Heart left ventricle (tissue), 16 donors: ENCODE data around the gene PLEKHD1. TPM values are rescaled to one million over a fixed set of nuclear protein-coding genes. Genes with fewer than 3 reads are reported as not detected.
A peak's percentile ranks its signal among the peaks of the same experiment; 100 is the strongest.

Source experiments
- ATAC-seq, 4 donors: fragments of 200-7000 bp; cut with Tn5 transposase; one replicate each; pipeline ENCODE4 v1.9.1; 2020 to 2022; ENCODE audit warnings: moderate library complexity in 4 of 4, mild to moderate bottlenecking in 3 of 4, moderate number of reproducible peaks in 1 of 4
- DNase-seq, 5 donors: peaks; one replicate each; pipeline ENCODE4 v3.0.0-alpha.2; 2020
- H3K27ac ChIP-seq, 12 donors: fragments of 200-600 bp; sonication (generic) in 4 of 12; one replicate each; pipeline versions ENCODE4 v1.5.0 to v1.8.0; 2016 to 2022; ENCODE audit warnings: mild to moderate bottlenecking in 2 of 12
- H3K27me3 ChIP-seq, 9 donors: fragments of 200-600 bp; sonication (generic) in 2 of 9; one replicate each; pipeline versions ENCODE4 v1.5.1 to v1.8.0; 2016 to 2022; ENCODE audit warnings: mild to moderate bottlenecking in 3 of 9
- H3K36me3 ChIP-seq, 9 donors: fragments of 200-600 bp; sonication (generic) in 2 of 9; one replicate each; pipeline versions ENCODE4 v1.5.0 to v1.8.0; 2018 to 2022; ENCODE audit warnings: mild to moderate bottlenecking in 2 of 9
- H3K4me1 ChIP-seq, 12 donors: fragments of 200-600 bp; sonication (generic) in 4 of 12; one replicate each; pipeline versions ENCODE4 v1.5.0 to v1.8.0; 2016 to 2022; ENCODE audit warnings: mild to moderate bottlenecking in 3 of 12
- H3K4me3 ChIP-seq, 12 donors: fragments of 200-600 bp; sonication (generic) in 4 of 12; one replicate each; pipeline versions ENCODE4 v1.5.0 to v1.8.0; 2017 to 2022; ENCODE audit warnings: mild to moderate bottlenecking in 9 of 12, moderate library complexity in 4 of 12
- H3K9me3 ChIP-seq, 12 donors: fragments of 200-600 bp; sonication (generic) in 4 of 12; one replicate each; pipeline versions ENCODE4 v1.5.0 to v1.8.0; 2016 to 2022; ENCODE audit warnings: mild to moderate bottlenecking in 1 of 12
- CTCF ChIP-seq, 12 donors: fragments of 200-600 bp; sonication (generic) in 4 of 12; IDR thresholded peaks; one replicate each; pipeline versions ENCODE4 v1.5.0 to v1.8.0; 2018 to 2022; ENCODE audit warnings: antibody characterized with exemption in 12 of 12, mild to moderate bottlenecking in 5 of 12
- POLR2A ChIP-seq, 2 donors: fragments of 450-650 bp; IDR thresholded peaks; one replicate each; pipeline ENCODE4 v1.6.1; 2017; ENCODE audit warnings: antibody characterized with exemption in 2 of 2, mild to moderate bottlenecking in 2 of 2, moderate library complexity in 2 of 2
- WGBS, 4 donors: extraction: QIAGEN DNeasy Blood & Tissue Kit in 2 of 4; methylation state at CpG; one replicate each; pipeline versions ENCODE4 v1.1.5 to v1.1.7; 2013 to 2018; 5-methylcytosine and 5-hydroxymethylcytosine counted together
- intact Hi-C, 10 donors: fragments of 100-400 bp; cut with DNase I; formaldehyde crosslinking; loops; one replicate each; pipeline versions ENCODE4 v1.11.1 to v1.14.2; 2022
- polyA plus RNA-seq, 2 donors: library from polyadenylated mRNA; stranded (reverse); fragments of 200-250 nt; gene quantifications; one replicate each; pipeline ENCODE4 v1.2.3, GENCODE V29; 2013
- total RNA-seq, 9 donors: library from RNA; depleted of rRNA in 2 of 9; stranded (reverse); fragments of >200 nt in 2 of 9; fragmentation: NEBNext Ultra II Directional in 3 of 9; extraction: Animal tissue kit (Norgen Biotek cat#: 25700) in 3 of 9; gene quantifications; one replicate each; pipeline versions ENCODE4 v1.1.0 to v1.2.4, GENCODE V29; 2016 to 2023
- donor health status: ischemic (EF 13 %, LVEDD 7.1; RV severe dilation, severe dysfunction).
- donor health status: healthy with polysubstance abuse.
- donor health status: DM: no; HTN: yes; CAD: no.
- donor health status: DM: no; HTN: no; CAD: no.
- donor health status: ischemic (EF 25% LVEDD 6.9; RV normal size, moderate dysfunction).
- donor health status: ischemic (EF 25% LVEDD 5.7; RV mildly dilated, moderate dysfunction).
- donor health status: healthy.
- donor health status: DM: yes; HTN: yes; CAD: no.
- donor health status: ischemic (EF 35%, LVEDD 5.7; RV mildly dilated, moderate dysfunction).
- donor health status: nonischemic (EF 11% LVEDD 7.7; RV severe dilation, severe dysfunction).
- donor health status: DM: yes; HTN: yes; CAD: no.
- donor health status: PGD.
- donor health status: ischemic (EF 29% LVEDD 5.4; RV normal size, mild dysfunction).
- donor health status: nonischemic (EF 23%, LVEDD 6.1; RV moderate dilation, normal function).

Gene PLEKHD1
- total and polyA plus RNA-seq, 11 donors: 0.04 to 0.45 (median 0.12) TPM; not detected in 4

GRCh38 chr14:69543341-69544115 lies 59.0 kb downstream of the PLEKHD1 start:
- ATAC-seq: peak in 3 of 4 donors; percentile 50 to 67 (median 64)
- Histone ChIP-seq H3K4me1 (peaks cover 0 to 18% (median 0%) of the 10 kb centered on the region in 12 donors), H3K36me3 (no peaks in the 10 kb centered on the region), H3K27ac (no peak overlapping the region), H3K27me3 (peaks cover 0 to 21% (median 12%) of the 10 kb centered on the region in 9 donors), H3K9me3 (no peaks in the 10 kb centered on the region), H3K4me3 (no peak overlapping the region)
- WGBS, 4 donors: 45 to 59% (median 57%) methylated on average over 12 of the region's 12 CpGs
- intact Hi-C loops: no loop called here
- peak in 2 of 5 donors; percentile 40 to 67 for DNase-seq
- TF ChIP-seq CTCF (IDR thresholded peaks at IDR 0.05): no peak
- TF ChIP-seq POLR2A (IDR thresholded peaks at IDR 0.05): no peak

- H3K27me3 ChIP-seq: peaks cover 3 to 57% (median 20%) of the 10 kb centered on the region in 9 donors
- TF ChIP-seq CTCF (IDR thresholded peaks at IDR 0.05) (peak; percentile 33 to 62 (median 49)), POLR2A (IDR thresholded peaks at IDR 0.05) (no peak)
- DNase-seq: no peak
- intact Hi-C loops: no loop called here
- peak overlapping the region in 4 of 12 donors; percentile 3 to 26 (median 12) for H3K4me3 ChIP-seq
- H3K27ac ChIP-seq: no peak overlapping the region
- peak in 3 of 4 donors; percentile 41 to 63 (median 56) for ATAC-seq
- no peaks in the 10 kb centered on the region for H3K9me3 ChIP-seq
- WGBS, 4 donors: 7 to 11% (median 8%) methylated on average over 16 to 46 of the region's 46 CpGs
- peaks cover 0 to 16% (median 0%) of the 10 kb centered on the region in 12 donors for H3K4me1 ChIP-seq
- no peaks in the 10 kb centered on the region for H3K36me3 ChIP-seq
These were observed 63.3 kb downstream of the PLEKHD1 start for GRCh38 chr14:69547701-69548348.

- no peak for DNase-seq
- peaks cover 3 to 59% (median 20%) of the 10 kb centered on the region in 9 donors for H3K27me3 ChIP-seq
- H3K4me1 ChIP-seq: peaks cover 0 to 13% (median 0%) of the 10 kb centered on the region in 12 donors
- WGBS, 4 donors: 80 to 86% (median 85%) methylated on average over 8 of the region's 8 CpGs
- TF ChIP-seq POLR2A (IDR thresholded peaks at IDR 0.05) (no peak), CTCF (IDR thresholded peaks at IDR 0.05) (no peak)
- intact Hi-C loops: no loop called here
- H3K9me3 ChIP-seq: no peaks in the 10 kb centered on the region
- no peak for ATAC-seq
- no peak overlapping the region for H3K4me3 ChIP-seq
- H3K27ac ChIP-seq: no peak overlapping the region
- no peaks in the 10 kb centered on the region for H3K36me3 ChIP-seq
These were observed 64.0 kb downstream of the PLEKHD1 start for GRCh38 chr14:69548566-69548965.

- no peak for DNase-seq
- Histone ChIP-seq H3K27me3 (peaks cover 3 to 59% (median 20%) of the 10 kb centered on the region in 9 donors), H3K27ac (no peak overlapping the region), H3K4me1 (peaks cover 0 to 8% (median 0%) of the 10 kb centered on the region in 12 donors), H3K36me3 (no peaks in the 10 kb centered on the region), H3K4me3 (no peak overlapping the region), H3K9me3 (no peaks in the 10 kb centered on the region)
- intact Hi-C loops: no loop called here
- TF ChIP-seq POLR2A (IDR thresholded peaks at IDR 0.05) (no peak), CTCF (IDR thresholded peaks at IDR 0.05) (no peak)
- 56 to 68% (median 60%) methylated on average over 1 to 2 of the region's 2 CpGs for WGBS, 4 donors
- no peak for ATAC-seq
These were observed 67.0 kb downstream of the PLEKHD1 start for GRCh38 chr14:69551511-69551910.
